KMS-11 (cell line): Measurements from ENCODE around the gene ARFGEF2.

Source experiments
- H2AFZ ChIP-seq: fragments of 200-600 bp; sonication (generic); 2 replicates; pipeline ENCODE4 v1.6.1; 2016; ENCODE audit warnings: antibody characterized with exemption, mixed run types, low read depth
- H3K27ac ChIP-seq: fragments of 200-600 bp; sonication (generic); 2 replicates; pipeline ENCODE4 v1.6.1; 2016; ENCODE audit warnings: mild to moderate bottlenecking, mixed run types
- H3K27me3 ChIP-seq: fragments of 200-600 bp; sonication (generic); 2 replicates; pipeline ENCODE4 v1.6.1; 2017; ENCODE audit warnings: mild to moderate bottlenecking, low read depth, mixed run types, moderate library complexity; ENCODE audit not compliant: insufficient read depth
- H3K36me3 ChIP-seq: fragments of 200-600 bp; sonication (generic); 2 replicates; pipeline ENCODE4 v1.6.1; 2017; ENCODE audit warnings: mild to moderate bottlenecking, mixed run types; ENCODE audit not compliant: insufficient read depth
- H3K4me1 ChIP-seq: fragments of 200-600 bp; sonication (generic); 2 replicates; pipeline ENCODE4 v1.6.1; 2016; ENCODE audit warnings: mild to moderate bottlenecking, low read depth, mixed run types; ENCODE audit not compliant: poor library complexity, severe bottlenecking
- H3K4me2 ChIP-seq: fragments of 200-600 bp; sonication (generic); 2 replicates; pipeline ENCODE4 v1.7.0; 2016; ENCODE audit warnings: mild to moderate bottlenecking, mixed run types
- H3K4me3 ChIP-seq: fragments of 200-600 bp; sonication (generic); IDR thresholded peaks from 2 replicates; pipeline ENCODE4 v1.6.1; 2017; ENCODE audit warnings: low read depth, low read length, mixed read lengths; ENCODE audit not compliant: insufficient read depth
- H3K79me2 ChIP-seq: fragments of 200-600 bp; sonication (generic); 2 replicates; pipeline ENCODE4 v1.6.1; 2016; ENCODE audit warnings: low read depth, mixed run types; ENCODE audit not compliant: insufficient read depth
- H3K9ac ChIP-seq: fragments of 200-600 bp; sonication (generic); 2 replicates; pipeline ENCODE4 v1.6.1; 2016; ENCODE audit warnings: mild to moderate bottlenecking, mixed run types
- H4K20me1 ChIP-seq: fragments of 200-600 bp; sonication (generic); 2 replicates; pipeline ENCODE4 v1.6.1; 2016; ENCODE audit warnings: mild to moderate bottlenecking, mixed run types; ENCODE audit not compliant: insufficient read depth
- TF ChIP-seq, protein P1 (sequence below): fragments of 200-600 bp; sonication (generic); conservative IDR thresholded peaks from 2 replicates; pipeline ENCODE4 v1.6.1; 2017; ENCODE audit warnings: low read depth, mild to moderate bottlenecking, antibody characterized with exemption, low read length, moderate library complexity, mixed read lengths

ARFGEF2 gene

DNA sequence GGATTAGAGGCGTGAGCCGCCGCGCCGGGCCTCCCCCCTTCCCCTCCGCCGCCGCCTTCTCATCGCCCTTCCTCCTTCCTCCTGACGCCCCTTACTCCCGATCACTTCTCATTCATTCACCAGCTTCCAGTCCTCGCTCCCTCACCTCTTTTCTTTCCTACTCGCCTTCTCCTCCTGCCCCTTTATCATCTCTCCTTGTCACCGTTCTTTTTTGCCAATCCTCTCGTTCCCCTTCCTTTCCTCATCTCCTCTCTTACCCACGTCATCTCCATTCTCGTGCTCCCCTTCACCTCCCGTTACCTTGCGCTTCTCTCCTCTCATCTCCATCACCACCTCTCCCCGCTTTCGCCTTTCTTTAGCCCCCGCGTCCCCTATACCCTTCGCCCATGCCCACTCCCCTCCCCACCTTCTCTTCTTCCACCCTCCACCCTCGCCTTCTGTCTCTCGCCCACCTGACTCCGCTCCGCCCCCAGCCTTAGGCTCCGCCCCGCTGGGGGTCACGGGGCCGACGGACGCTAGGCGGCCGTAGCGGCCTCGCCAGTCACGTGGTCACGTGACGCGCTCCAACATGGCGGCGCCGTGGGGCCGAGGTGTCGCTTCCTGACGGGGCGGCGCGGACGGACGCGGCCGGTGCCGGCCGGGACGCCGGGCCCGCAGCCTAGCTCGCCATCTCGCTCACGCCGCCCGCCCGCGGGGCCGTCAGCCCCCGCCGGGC, at the start of gene ARFGEF2:
Gene ARFGEF2 (plus strand): TSS at position 544 of the 715 bp plus-strand sequence. CDS start 179 bp downstream, outside the sequence.
- no peaks in the 10 kb centered on the region; the same call in 1 of the 2 replicates for H4K20me1 ChIP-seq
- peak within 1 kb of the TSS; percentile 91 for H3K9ac ChIP-seq
- peaks cover 43% of the 10 kb centered on the region for H3K79me2 ChIP-seq
- no peaks in the 10 kb centered on the region for H3K27me3 ChIP-seq
- no peaks in the 10 kb centered on the region for H3K36me3 ChIP-seq
- peaks cover 50% of the 10 kb centered on the region for H3K4me1 ChIP-seq
- no peak within 1 kb of the TSS for H3K4me3 ChIP-seq
- H2AFZ ChIP-seq, result peak within 1 kb of the TSS; percentile 76
- H3K27ac ChIP-seq, result peak within 1 kb of the TSS; percentile 85
- TF ChIP-seq, protein P1, sequence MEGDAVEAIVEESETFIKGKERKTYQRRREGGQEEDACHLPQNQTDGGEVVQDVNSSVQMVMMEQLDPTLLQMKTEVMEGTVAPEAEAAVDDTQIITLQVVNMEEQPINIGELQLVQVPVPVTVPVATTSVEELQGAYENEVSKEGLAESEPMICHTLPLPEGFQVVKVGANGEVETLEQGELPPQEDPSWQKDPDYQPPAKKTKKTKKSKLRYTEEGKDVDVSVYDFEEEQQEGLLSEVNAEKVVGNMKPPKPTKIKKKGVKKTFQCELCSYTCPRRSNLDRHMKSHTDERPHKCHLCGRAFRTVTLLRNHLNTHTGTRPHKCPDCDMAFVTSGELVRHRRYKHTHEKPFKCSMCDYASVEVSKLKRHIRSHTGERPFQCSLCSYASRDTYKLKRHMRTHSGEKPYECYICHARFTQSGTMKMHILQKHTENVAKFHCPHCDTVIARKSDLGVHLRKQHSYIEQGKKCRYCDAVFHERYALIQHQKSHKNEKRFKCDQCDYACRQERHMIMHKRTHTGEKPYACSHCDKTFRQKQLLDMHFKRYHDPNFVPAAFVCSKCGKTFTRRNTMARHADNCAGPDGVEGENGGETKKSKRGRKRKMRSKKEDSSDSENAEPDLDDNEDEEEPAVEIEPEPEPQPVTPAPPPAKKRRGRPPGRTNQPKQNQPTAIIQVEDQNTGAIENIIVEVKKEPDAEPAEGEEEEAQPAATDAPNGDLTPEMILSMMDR, result no peak
- H3K4me2 ChIP-seq, result peak within 1 kb of the TSS; percentile 85

DNA sequence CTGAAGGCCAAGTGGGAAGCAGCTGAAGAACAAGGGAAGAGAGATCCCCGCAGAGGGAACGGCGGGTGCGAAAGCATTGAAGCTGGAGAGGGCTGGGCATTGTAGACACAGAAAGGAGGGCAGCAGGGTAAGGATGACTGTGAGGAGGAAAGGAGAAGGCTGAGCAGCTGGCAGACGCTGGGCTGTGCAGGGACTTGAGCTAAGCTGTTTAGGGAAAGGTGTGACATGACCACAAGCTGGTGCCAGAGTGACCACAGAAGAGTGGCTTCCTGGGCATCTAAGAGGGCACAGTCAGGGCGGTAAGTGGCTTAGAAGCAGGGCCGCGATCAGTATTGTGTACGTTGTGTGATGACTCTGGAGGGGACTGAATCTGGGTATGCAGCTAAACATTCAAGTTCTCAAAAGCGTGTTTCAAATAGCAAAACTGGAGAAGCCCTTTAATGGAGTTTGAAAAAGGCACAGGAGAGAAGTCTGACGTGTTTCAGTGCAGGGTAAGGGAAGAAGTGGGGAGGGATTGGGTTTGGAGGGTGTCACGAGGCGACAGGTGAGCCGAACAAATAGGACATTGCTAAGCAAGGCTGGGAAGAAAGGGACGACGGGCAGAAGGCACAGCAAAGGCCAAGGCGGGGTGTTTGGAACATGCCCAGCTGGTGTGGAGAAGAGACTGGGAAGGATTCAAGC, 46.1 kb upstream of the ARFGEF2 start:
- no peaks in the 10 kb centered on the region for H3K79me2 ChIP-seq
- H3K27me3 ChIP-seq, result no peaks in the 10 kb centered on the region
- no peak overlapping the region for H2AFZ ChIP-seq
- no peaks in the 10 kb centered on the region for H3K4me1 ChIP-seq
- TF ChIP-seq, protein P1, result no peak
- H3K36me3 ChIP-seq, result no peaks in the 10 kb centered on the region
- H4K20me1 ChIP-seq, result no peaks in the 10 kb centered on the region
- no peak overlapping the region for H3K27ac ChIP-seq
- H3K9ac ChIP-seq, result no peak overlapping the region
- no peak overlapping the region for H3K4me3 ChIP-seq
- H3K4me2 ChIP-seq, result no peak overlapping the region

DNA sequence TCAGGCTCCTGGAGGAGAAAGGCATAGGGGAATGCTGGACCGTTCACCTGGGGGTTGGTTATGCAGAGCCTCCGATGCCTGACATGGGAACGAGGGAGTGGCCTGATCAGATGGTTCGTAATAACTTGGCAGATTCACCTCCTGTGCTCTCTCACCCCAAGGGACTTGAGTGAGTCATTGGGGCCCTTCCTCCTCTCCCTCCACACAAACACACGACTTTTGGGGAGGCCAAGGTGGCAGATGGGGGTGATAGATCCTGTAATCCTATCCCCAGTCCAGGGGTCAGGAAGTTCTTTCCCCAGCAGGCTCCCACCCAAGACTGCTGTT, 45.6 kb upstream of the ARFGEF2 start:
- Histone ChIP-seq H3K79me2 (no peaks in the 10 kb centered on the region), H3K4me3 (no peak overlapping the region), H3K27me3 (no peaks in the 10 kb centered on the region), H3K36me3 (no peaks in the 10 kb centered on the region), H3K9ac (no peak overlapping the region), H3K27ac (no peak overlapping the region), H3K4me2 (no peak overlapping the region), H3K4me1 (no peaks in the 10 kb centered on the region), H4K20me1 (no peaks in the 10 kb centered on the region), H2AFZ (no peak overlapping the region)
- TF ChIP-seq, protein P1, result no peak

DNA sequence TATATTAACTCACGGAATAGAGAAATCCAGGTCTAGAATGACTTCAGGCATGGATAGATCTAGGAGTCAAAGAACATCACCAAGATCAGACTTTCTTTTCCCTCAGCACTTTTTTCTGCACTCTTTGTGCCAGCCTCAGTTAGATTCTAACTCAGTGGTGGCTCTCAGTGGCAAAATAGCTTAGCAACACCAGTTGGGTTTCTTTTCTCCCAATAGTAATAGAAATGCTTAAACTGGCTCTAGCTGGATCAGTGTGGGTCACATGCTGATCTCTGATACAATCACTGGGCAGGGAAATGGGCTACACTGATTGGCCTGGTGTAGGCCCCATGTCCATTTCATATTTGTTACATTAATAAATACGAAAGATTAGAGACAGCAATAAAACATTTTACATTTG, 44.2 kb upstream of the ARFGEF2 start:
- H3K9ac ChIP-seq, result no peak overlapping the region
- no peaks in the 10 kb centered on the region for H3K79me2 ChIP-seq
- no peak overlapping the region for H2AFZ ChIP-seq
- no peaks in the 10 kb centered on the region for H3K27me3 ChIP-seq
- TF ChIP-seq, protein P1, result no peak
- H3K4me1 ChIP-seq, result no peaks in the 10 kb centered on the region
- H3K4me2 ChIP-seq, result no peak overlapping the region
- H3K36me3 ChIP-seq, result no peaks in the 10 kb centered on the region
- H3K27ac ChIP-seq, result no peak overlapping the region
- no peak overlapping the region for H3K4me3 ChIP-seq
- H4K20me1 ChIP-seq, result no peaks in the 10 kb centered on the region
